Astrocyte (in vitro differentiated cells and primary cell): ENCODE data around the gene ENOX1.

Source experiments
- CTCF ChIP-seq: IDR thresholded peaks from 2 replicates; pipeline ENCODE4 v1.5.1; 2011; ENCODE audit warnings: low read depth, mild to moderate bottlenecking, inconsistent platforms, low read length, moderate library complexity; ENCODE audit not compliant: insufficient read depth
- EZH2 ChIP-seq: IDR thresholded peaks from 2 replicates; pipeline ENCODE4 v1.6.1; 2012; ENCODE audit warnings: mild to moderate bottlenecking, low read length, inconsistent platforms; ENCODE audit not compliant: insufficient read depth

- no peak for TF ChIP-seq EZH2
- no peak for TF ChIP-seq CTCF
Observed at GRCh38 chr13:43693639-43694038, 93.1 kb downstream of the ENOX1 start.
